ENCODE data around the gene EPHB1.

EPHB1 gene

GRCh38 chr3:134840459-134840858, 45.4 kb downstream of the EPHB1 start:
- TF ChIP-seq, protein P1, sequence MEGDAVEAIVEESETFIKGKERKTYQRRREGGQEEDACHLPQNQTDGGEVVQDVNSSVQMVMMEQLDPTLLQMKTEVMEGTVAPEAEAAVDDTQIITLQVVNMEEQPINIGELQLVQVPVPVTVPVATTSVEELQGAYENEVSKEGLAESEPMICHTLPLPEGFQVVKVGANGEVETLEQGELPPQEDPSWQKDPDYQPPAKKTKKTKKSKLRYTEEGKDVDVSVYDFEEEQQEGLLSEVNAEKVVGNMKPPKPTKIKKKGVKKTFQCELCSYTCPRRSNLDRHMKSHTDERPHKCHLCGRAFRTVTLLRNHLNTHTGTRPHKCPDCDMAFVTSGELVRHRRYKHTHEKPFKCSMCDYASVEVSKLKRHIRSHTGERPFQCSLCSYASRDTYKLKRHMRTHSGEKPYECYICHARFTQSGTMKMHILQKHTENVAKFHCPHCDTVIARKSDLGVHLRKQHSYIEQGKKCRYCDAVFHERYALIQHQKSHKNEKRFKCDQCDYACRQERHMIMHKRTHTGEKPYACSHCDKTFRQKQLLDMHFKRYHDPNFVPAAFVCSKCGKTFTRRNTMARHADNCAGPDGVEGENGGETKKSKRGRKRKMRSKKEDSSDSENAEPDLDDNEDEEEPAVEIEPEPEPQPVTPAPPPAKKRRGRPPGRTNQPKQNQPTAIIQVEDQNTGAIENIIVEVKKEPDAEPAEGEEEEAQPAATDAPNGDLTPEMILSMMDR (IDR thresholded peaks at IDR 0.05; ENCODE audit: borderline replicate concordance, insufficient read depth, low read depth, low read length): no peak
- H3K4me3 ChIP-seq (ENCODE audit: low read depth, low read length): no peak overlapping the region

GRCh38 chr3:134846084-134846483, 51.0 kb downstream of the EPHB1 start:
- no peak overlapping the region for H3K4me3 ChIP-seq (ENCODE audit: low read depth, low read length)
- TF ChIP-seq, protein P1 (IDR thresholded peaks at IDR 0.05; ENCODE audit: borderline replicate concordance, insufficient read depth, low read depth, low read length): no peak

- TF ChIP-seq, protein P1 (IDR thresholded peaks at IDR 0.05; ENCODE audit: borderline replicate concordance, insufficient read depth, low read depth, low read length): no peak
- no peak overlapping the region for H3K4me3 ChIP-seq (ENCODE audit: low read depth, low read length)
Observed at GRCh38 chr3:134846911-134847317, 51.9 kb downstream of the EPHB1 start.

DNA sequence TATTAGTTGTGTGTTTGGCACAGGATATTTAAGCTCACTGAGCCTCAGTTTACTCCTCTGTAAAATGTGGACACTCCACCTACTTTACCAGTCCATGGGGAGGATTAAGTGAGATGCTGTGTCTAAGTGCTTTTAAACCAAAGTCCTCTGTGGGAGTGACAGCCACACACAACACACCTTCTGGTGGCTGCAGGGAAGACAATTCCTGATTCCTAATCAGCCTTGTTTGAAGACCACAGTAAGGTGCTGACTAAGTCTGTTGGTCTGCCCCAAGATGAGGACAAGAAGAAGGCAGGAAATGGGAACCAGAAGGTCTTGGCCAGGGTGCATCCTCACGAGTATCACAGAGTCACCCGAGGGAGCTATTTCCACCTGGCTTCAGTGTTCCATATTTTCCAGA, 52.3 kb downstream of the EPHB1 start:
- H3K4me3 ChIP-seq (ENCODE audit: low read depth, low read length): no peak overlapping the region
- TF ChIP-seq, protein P1 (IDR thresholded peaks at IDR 0.05; ENCODE audit: borderline replicate concordance, insufficient read depth, low read depth, low read length): no peak

DNA sequence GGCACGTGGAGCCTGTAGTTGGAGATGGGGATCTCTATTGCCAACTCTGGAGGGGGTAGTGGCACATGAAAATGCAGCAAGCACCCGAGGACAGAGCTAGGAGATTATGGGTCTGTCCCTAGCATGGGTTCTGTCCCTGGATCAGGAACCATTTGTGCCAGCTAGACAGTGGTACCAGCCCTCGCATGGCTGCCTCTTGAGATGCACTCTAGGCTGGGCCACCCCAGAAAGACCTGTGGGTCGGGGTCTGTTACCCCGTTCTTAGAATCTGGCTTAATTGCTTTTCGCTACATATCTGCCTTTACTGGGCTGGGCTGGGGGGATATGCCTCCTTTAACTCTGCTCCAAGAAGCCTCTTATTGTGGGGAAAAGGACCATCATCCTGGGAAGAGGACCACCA, 54.5 kb downstream of the EPHB1 start:
- no peak overlapping the region for H3K4me3 ChIP-seq (ENCODE audit: low read depth, low read length)
- TF ChIP-seq, protein P1 (IDR thresholded peaks at IDR 0.05; ENCODE audit: borderline replicate concordance, insufficient read depth, low read depth, low read length): no peak

DNA sequence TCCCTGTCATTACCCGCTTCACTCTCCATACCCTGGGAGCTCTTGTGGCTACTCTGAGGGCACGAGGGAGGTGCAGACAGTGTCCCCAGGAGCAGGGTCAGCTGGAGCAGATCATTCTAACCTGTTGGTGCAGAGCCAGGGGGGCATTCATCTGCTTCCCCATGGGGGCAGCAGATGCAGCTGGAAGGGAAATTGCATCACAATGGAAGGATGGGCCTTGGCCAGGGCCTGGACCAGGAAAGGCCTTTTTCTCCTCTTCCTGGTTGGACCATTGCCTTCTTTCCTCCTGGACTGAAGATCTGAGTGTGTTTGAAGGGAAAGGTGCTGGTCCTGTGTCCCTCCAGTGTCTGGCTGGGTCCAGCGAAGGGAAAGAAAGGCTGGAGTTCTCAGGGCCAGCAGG, 55.7 kb downstream of the EPHB1 start:
- H3K4me3 ChIP-seq (ENCODE audit: low read depth, low read length): no peak overlapping the region
- TF ChIP-seq, protein P1 (IDR thresholded peaks at IDR 0.05; ENCODE audit: borderline replicate concordance, insufficient read depth, low read depth, low read length): no peak

GRCh38 chr3:134852132-134852531, 57.1 kb downstream of the EPHB1 start:
- H3K4me3 ChIP-seq (ENCODE audit: low read depth, low read length): no peak overlapping the region
- TF ChIP-seq, protein P1 (IDR thresholded peaks at IDR 0.05; ENCODE audit: borderline replicate concordance, insufficient read depth, low read depth, low read length): no peak
